Gastroesophageal sphincter (tissue), 4 donors: ENCODE data around the gene GSPT1. TPM values are rescaled to one million over a fixed set of nuclear protein-coding genes. Genes with fewer than 3 reads are reported as not detected.

Source experiments
- ATAC-seq: fragments of 150-250 bp; one replicate; pipeline ENCODE4 v1.9.1; 2016; ENCODE audit warnings: mild to moderate bottlenecking, moderate library complexity
- H3K27ac ChIP-seq, 4 donors: fragments of 200-600 bp; sonication (generic) in 3 of 4; 1 replicate in 3 of 4; 2 replicates in 1 of 4; pipeline ENCODE4 v1.5.1; 2016 to 2019
- H3K27me3 ChIP-seq: fragments of 200-600 bp; sonication (generic); one replicate; pipeline ENCODE4 v1.5.1; 2019
- H3K36me3 ChIP-seq, 2 donors: fragments of 200-600 bp; sonication (generic); one replicate each; pipeline ENCODE4 v1.5.1; 2019; ENCODE audit warnings: control low read depth in 1 of 2
- H3K4me1 ChIP-seq, 3 donors: fragments of 200-600 bp; sonication (generic); 1 replicate in 2 of 3; 2 replicates in 1 of 3; pipeline ENCODE4 v1.5.1; 2016 to 2019; ENCODE audit warnings: control low read depth in 2 of 3
- H3K4me3 ChIP-seq, 2 donors: fragments of 200-600 bp; sonication (generic); one replicate each; pipeline ENCODE4 v1.5.1; 2019; ENCODE audit warnings: mild to moderate bottlenecking in 1 of 2, moderate library complexity in 1 of 2
- H3K9me3 ChIP-seq, 3 donors: fragments of 200-600 bp; sonication (generic); one replicate each; pipeline ENCODE4 v1.5.1; 2017 to 2019; ENCODE audit warnings: control low read depth in 2 of 3
- EP300 ChIP-seq: sonication (generic); formaldehyde crosslinking; IDR thresholded peaks from one replicate; pipeline ENCODE4 v1.6.1; 2017; ENCODE audit warnings: antibody characterized with exemption, mild to moderate bottlenecking
- POLR2A ChIP-seq, 2 donors: fragments of 450-650 bp; IDR thresholded peaks; one replicate each; pipeline ENCODE4 v1.6.1; 2017; ENCODE audit warnings: antibody characterized with exemption in 2 of 2, mild to moderate bottlenecking in 2 of 2, moderate library complexity in 1 of 2
- POLR2AphosphoS5 ChIP-seq: sonication (generic); formaldehyde crosslinking; IDR thresholded peaks from one replicate; pipeline ENCODE4 v1.6.1; 2017; ENCODE audit warnings: antibody characterized with exemption
- WGBS, 2 donors: methylation state at CpG; one replicate each; pipeline ENCODE4 v1.1.5; 2018; ENCODE audit warnings: low coverage in 1 of 2; 5-methylcytosine and 5-hydroxymethylcytosine counted together
- total RNA-seq, 4 donors: library from RNA; depleted of rRNA; stranded (reverse); fragments of >200 nt; gene quantifications; one replicate each; pipeline ENCODE4 v1.1.0, GENCODE V29; 2016
- TF ChIP-seq, protein P1 (sequence below), 4 experiments: fragments of 200-600 bp in 2 of 4; fragments of 450-650 bp in 2 of 4; sonication (generic) in 1 of 4; IDR thresholded peaks; one replicate each; pipeline ENCODE4 v1.5.1; 2017 to 2019; ENCODE audit warnings: antibody characterized with exemption in 4 of 4, mild to moderate bottlenecking in 2 of 4, moderate library complexity in 2 of 4

Gene GSPT1
- total RNA-seq, 4 donors from 2014 or later: 55.3 to 86.2 (median 72.6) TPM

DNA sequence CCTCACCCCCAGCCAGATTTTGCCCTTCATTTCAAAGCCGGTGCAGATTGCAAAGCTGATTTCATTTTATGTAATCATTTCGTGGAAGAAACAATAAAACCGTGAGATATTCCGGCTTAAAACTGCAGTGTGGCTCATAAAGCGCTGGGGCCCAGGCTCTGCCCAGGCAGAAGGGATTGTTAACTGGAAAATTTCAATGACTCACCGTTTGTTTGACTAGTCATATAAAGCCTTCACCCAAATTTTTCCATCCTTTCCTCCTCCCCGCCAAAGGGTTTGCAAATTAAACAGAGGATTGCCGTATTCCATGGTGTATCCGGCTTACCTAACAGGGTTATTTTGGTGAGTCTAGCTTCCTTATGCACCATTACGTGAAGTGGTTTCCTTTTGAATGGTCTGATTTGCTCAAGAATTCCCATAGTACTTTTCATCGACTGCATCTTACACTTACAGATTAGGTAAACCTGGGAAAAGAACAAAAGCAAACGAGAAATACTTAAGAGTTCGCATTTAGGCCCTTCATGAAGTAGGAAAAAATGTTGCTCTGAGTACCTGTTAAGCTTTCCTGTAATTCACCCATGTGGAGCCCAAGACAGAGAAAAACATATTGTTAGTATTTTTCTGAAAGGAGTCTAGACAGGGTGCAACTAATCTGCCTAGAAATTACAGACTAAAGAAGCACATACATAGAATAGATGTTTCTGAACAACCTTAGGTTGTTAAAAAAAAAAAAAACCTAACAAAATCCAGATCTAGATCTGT, 949 bp upstream of the GSPT1 start:
- H3K4me3 ChIP-seq: peak overlapping the region; percentile 51 to 99
- no peaks in the 10 kb centered on the region for H3K27me3 ChIP-seq
- 63% methylated on average over 9 to 13 of the region's 13 CpGs for WGBS, 2 donors
- H3K27ac ChIP-seq: peak overlapping the region; percentile 44 to 98 (median 93)
- no peaks in the 10 kb centered on the region for H3K9me3 ChIP-seq
- ATAC-seq: no peak
- H3K36me3 ChIP-seq: no peaks in the 10 kb centered on the region
- H3K4me1 ChIP-seq: peaks cover 0 to 34% (median 17%) of the 10 kb centered on the region in 3 donors
- TF ChIP-seq EP300 (no peak), POLR2A (IDR thresholded peaks at IDR 0.05) (no peak)

GRCh38 chr16:11915114-11915643, 577 bp downstream of the GSPT1 start:
- H3K36me3 ChIP-seq: no peaks in the 10 kb centered on the region
- no peak for TF ChIP-seq EP300
- TF ChIP-seq, protein P1, sequence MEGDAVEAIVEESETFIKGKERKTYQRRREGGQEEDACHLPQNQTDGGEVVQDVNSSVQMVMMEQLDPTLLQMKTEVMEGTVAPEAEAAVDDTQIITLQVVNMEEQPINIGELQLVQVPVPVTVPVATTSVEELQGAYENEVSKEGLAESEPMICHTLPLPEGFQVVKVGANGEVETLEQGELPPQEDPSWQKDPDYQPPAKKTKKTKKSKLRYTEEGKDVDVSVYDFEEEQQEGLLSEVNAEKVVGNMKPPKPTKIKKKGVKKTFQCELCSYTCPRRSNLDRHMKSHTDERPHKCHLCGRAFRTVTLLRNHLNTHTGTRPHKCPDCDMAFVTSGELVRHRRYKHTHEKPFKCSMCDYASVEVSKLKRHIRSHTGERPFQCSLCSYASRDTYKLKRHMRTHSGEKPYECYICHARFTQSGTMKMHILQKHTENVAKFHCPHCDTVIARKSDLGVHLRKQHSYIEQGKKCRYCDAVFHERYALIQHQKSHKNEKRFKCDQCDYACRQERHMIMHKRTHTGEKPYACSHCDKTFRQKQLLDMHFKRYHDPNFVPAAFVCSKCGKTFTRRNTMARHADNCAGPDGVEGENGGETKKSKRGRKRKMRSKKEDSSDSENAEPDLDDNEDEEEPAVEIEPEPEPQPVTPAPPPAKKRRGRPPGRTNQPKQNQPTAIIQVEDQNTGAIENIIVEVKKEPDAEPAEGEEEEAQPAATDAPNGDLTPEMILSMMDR (IDR thresholded peaks at IDR 0.05): peak in 1 of 4 experiments; percentile 26
- H3K4me3 ChIP-seq: peak overlapping the region; percentile 80 to 99
- WGBS, 2 donors: no CpG with 5 or more reads among the region's 79 CpGs
- peaks cover 3 to 49% (median 30%) of the 10 kb centered on the region in 3 donors for H3K4me1 ChIP-seq
- H3K9me3 ChIP-seq: no peaks in the 10 kb centered on the region
- peak; percentile 17 for ATAC-seq
- H3K27me3 ChIP-seq: no peaks in the 10 kb centered on the region
- peak overlapping the region; percentile 62 to 98 (median 93) for H3K27ac ChIP-seq

DNA sequence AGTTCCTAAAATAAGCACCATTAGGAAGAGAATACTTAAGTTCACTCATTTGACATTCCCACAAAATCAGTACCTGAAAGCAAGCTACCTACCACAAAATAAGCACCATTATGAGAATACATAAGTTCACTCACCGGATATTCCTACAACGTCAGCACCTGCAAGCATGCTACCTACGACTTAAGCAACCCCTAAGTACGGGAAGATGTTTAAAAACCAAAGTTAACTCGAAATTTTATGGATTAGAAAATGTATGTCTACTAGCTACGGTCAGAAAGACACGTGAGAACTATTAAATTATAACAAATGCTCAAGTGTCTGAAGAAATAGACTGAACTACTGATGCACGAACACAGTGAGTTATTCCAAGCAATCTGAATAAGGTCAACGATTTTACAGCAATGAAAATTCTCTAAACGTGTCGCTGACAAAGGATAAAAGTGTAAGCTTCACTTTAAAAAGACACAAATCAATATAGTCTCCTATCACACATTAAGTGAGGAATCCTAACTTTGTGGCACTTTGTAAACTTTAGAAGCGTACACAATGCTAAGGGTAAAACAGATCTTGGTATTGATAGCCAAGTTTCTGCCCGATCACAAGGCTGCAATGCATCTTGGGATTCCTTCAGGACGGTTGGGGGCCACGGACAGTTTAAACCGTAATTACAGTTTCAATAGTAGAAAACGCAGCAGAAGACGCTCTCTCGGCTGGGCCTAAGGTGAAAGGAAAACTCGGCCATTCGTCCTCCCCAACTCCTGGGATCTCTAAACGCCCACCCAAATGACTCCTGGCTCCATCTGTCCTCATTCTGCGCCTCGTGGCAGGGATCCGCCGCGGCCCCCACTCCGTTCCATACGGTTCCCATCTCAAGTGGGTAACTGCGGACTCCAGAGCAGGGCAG, 1.3 kb downstream of the GSPT1 start:
- H3K9me3 ChIP-seq: no peaks in the 10 kb centered on the region
- no peak for ATAC-seq
- 5 to 6% methylated on average over 18 to 21 of the region's 30 CpGs for WGBS, 2 donors
- H3K4me1 ChIP-seq: peaks cover 3 to 56% (median 34%) of the 10 kb centered on the region in 3 donors
- no peaks in the 10 kb centered on the region for H3K36me3 ChIP-seq
- no peaks in the 10 kb centered on the region for H3K27me3 ChIP-seq
- peak overlapping the region; percentile 80 to 99 for H3K4me3 ChIP-seq
- TF ChIP-seq POLR2AphosphoS5 (no peak), POLR2A (IDR thresholded peaks at IDR 0.05) (no peak), EP300 (no peak)
- TF ChIP-seq, protein P1 (IDR thresholded peaks at IDR 0.05): no peak
- H3K27ac ChIP-seq: peak overlapping the region; percentile 57 to 98 (median 93)

GRCh38 chr16:11913425-11914079, 2.2 kb downstream of the GSPT1 start:
- Histone ChIP-seq H3K27me3 (no peaks in the 10 kb centered on the region), H3K4me3 (peak overlapping the region; percentile 80 to 99), H3K9me3 (no peaks in the 10 kb centered on the region), H3K4me1 (peaks cover 3 to 65% (median 36%) of the 10 kb centered on the region in 3 donors), H3K27ac (peak overlapping the region in 3 of 4 donors; percentile 91 to 98 (median 95)), H3K36me3 (no peaks in the 10 kb centered on the region)
- TF ChIP-seq, protein P1 (IDR thresholded peaks at IDR 0.05): no peak
- TF ChIP-seq EP300: no peak
- TF ChIP-seq POLR2AphosphoS5: no peak
- no peak for TF ChIP-seq POLR2A (IDR thresholded peaks at IDR 0.05)
- no peak for ATAC-seq
- WGBS, 2 donors: 61 to 67% methylated on average over 6 to 12 of the region's 12 CpGs
